Esophagus squamous epithelium (tissue), 4 donors: ENCODE measurements around the gene CISD2.

ENCODE experiments used
- CTCF ChIP-seq, 6 experiments: fragments of 450-650 bp in 4 of 6; fragments of 200-600 bp in 2 of 6; sonication (generic) in 2 of 6; IDR thresholded peaks; one replicate each; pipeline ENCODE4 v1.5.1; 2016 to 2019; ENCODE audit warnings: antibody characterized with exemption in 6 of 6, mild to moderate bottlenecking in 4 of 6, moderate library complexity in 4 of 6
- POLR2A ChIP-seq, 4 donors: fragments of 450-650 bp; IDR thresholded peaks; one replicate each; pipeline ENCODE4 v1.6.1; 2017; ENCODE audit warnings: antibody characterized with exemption in 4 of 4, mild to moderate bottlenecking in 4 of 4, moderate library complexity in 3 of 4

GRCh38 chr4:102850370-102850769 lies 18.4 kb upstream of the CISD2 start:
- no peak for TF ChIP-seq CTCF (IDR thresholded peaks at IDR 0.05)
- no peak for TF ChIP-seq POLR2A (IDR thresholded peaks at IDR 0.05)
